Tibial nerve (tissue), 4 donors: ENCODE data around the gene AEN. TPM values are rescaled to one million over a fixed set of nuclear protein-coding genes. Genes with fewer than 3 reads are reported as not detected.

ENCODE experiments used
- DNase-seq, 2 donors: peaks; one replicate each; pipeline ENCODE4 v3.0.0-alpha.2; 2019; ENCODE audit warnings: low spot score in 2 of 2
- H3K27ac ChIP-seq, 4 donors: fragments of 200-600 bp; sonication (generic) in 3 of 4; one replicate each; pipeline ENCODE4 v1.5.1; 2017 to 2019; ENCODE audit warnings: mild to moderate bottlenecking in 1 of 4
- H3K27me3 ChIP-seq, 2 donors: fragments of 200-600 bp; sonication (generic) in 1 of 2; one replicate each; pipeline versions ENCODE4 v1.5.1 to v1.6.0; 2017 to 2019
- H3K36me3 ChIP-seq, 3 donors: fragments of 200-600 bp; sonication (generic); one replicate each; pipeline ENCODE4 v1.5.1; 2018 to 2019
- H3K4me1 ChIP-seq, 4 donors: fragments of 200-600 bp; sonication (generic) in 3 of 4; one replicate each; pipeline ENCODE4 v1.5.1; 2017 to 2019
- H3K4me3 ChIP-seq, 4 donors: fragments of 200-600 bp; sonication (generic) in 3 of 4; one replicate each; pipeline ENCODE4 v1.5.1; 2017 to 2019; ENCODE audit warnings: mild to moderate bottlenecking in 1 of 4, moderate library complexity in 1 of 4
- H3K9me3 ChIP-seq, 4 donors: fragments of 200-600 bp; sonication (generic) in 3 of 4; one replicate each; pipeline ENCODE4 v1.5.1; 2017 to 2019
- CTCF ChIP-seq, 5 experiments: fragments of 200-600 bp in 3 of 5; fragments of 450-650 bp in 2 of 5; sonication (generic) in 3 of 5; IDR thresholded peaks; one replicate each; pipeline ENCODE4 v1.5.1; 2016 to 2019; ENCODE audit warnings: antibody characterized with exemption in 5 of 5, mild to moderate bottlenecking in 3 of 5, moderate library complexity in 2 of 5
- EP300 ChIP-seq, 2 donors: sonication (generic); formaldehyde crosslinking; IDR thresholded peaks; one replicate each; pipeline ENCODE4 v1.6.1; 2017; ENCODE audit warnings: antibody characterized with exemption in 2 of 2, mild to moderate bottlenecking in 1 of 2
- POLR2A ChIP-seq, 2 donors: fragments of 450-650 bp; IDR thresholded peaks; one replicate each; pipeline ENCODE4 v1.6.1; 2017; ENCODE audit warnings: antibody characterized with exemption in 2 of 2, mild to moderate bottlenecking in 2 of 2, moderate library complexity in 2 of 2
- WGBS, 2 donors: methylation state at CpG; one replicate each; pipeline ENCODE4 v1.1.5; 2018; 5-methylcytosine and 5-hydroxymethylcytosine counted together
- total RNA-seq, 4 donors: library from RNA; depleted of rRNA; stranded (reverse); fragments of >200 nt; gene quantifications; one replicate each; pipeline ENCODE4 v1.1.0, GENCODE V29; 2016

Gene AEN
- total RNA-seq, 4 donors from 2014 or later = 10.1 to 17.8 (median 13.1) TPM

DNA sequence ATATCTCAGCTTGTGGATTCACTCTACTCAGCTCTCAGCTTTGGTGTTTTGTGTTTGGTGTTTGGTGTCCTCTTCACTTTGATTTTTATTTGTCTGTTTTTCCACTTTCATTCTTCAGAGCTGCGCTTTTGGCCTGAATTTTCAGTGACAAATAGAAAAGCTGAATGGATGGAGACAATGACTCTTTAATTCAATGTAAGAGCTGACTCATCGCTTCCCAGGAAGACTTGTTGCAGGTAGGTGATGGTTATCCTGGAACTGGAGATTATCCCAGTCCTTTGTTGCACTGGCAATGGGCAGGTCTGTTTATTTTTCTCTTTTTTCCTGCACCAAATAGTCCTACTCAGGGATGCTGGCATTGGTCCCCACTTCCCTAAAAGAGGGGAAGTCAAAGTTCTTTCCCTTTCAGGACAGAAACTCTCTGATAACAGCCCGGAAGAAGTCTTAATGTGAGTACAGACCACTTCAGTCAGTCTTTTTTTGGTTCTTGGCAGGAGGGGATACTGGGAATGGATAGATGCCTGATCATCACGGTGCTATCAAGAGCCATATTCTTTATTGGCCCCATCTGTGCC lies 12.4 kb upstream of the AEN start:
- Histone ChIP-seq H3K36me3 (no peaks in the 10 kb centered on the region), H3K27ac (no peak overlapping the region), H3K9me3 (no peaks in the 10 kb centered on the region), H3K27me3 (peaks cover 0 to 47% of the 10 kb centered on the region in 2 donors), H3K4me1 (peaks cover 0 to 22% (median 0%) of the 10 kb centered on the region in 4 donors), H3K4me3 (no peak overlapping the region)
- no peak for DNase-seq
- 76 to 80% methylated on average over 4 of the region's 4 CpGs for WGBS, 2 donors
- TF ChIP-seq POLR2A (IDR thresholded peaks at IDR 0.05) = no peak
- TF ChIP-seq EP300 (IDR thresholded peaks at IDR 0.05) = no peak
- no peak for TF ChIP-seq CTCF (IDR thresholded peaks at IDR 0.05)

- H3K4me3 ChIP-seq = no peak overlapping the region
- WGBS, 2 donors = 58 to 63% methylated on average over 4 of the region's 4 CpGs
- peaks cover 0 to 19% (median 0%) of the 10 kb centered on the region in 4 donors for H3K4me1 ChIP-seq
- no peak overlapping the region for H3K27ac ChIP-seq
- H3K27me3 ChIP-seq = peaks cover 0 to 39% of the 10 kb centered on the region in 2 donors
- no peaks in the 10 kb centered on the region for H3K36me3 ChIP-seq
- H3K9me3 ChIP-seq = no peaks in the 10 kb centered on the region
- TF ChIP-seq EP300 (IDR thresholded peaks at IDR 0.05) (no peak), POLR2A (IDR thresholded peaks at IDR 0.05) (no peak), CTCF (IDR thresholded peaks at IDR 0.05) (no peak)
- no peak for DNase-seq
Measured at GRCh38 chr15:88609344-88610090, 11.6 kb upstream of the AEN start.

DNA sequence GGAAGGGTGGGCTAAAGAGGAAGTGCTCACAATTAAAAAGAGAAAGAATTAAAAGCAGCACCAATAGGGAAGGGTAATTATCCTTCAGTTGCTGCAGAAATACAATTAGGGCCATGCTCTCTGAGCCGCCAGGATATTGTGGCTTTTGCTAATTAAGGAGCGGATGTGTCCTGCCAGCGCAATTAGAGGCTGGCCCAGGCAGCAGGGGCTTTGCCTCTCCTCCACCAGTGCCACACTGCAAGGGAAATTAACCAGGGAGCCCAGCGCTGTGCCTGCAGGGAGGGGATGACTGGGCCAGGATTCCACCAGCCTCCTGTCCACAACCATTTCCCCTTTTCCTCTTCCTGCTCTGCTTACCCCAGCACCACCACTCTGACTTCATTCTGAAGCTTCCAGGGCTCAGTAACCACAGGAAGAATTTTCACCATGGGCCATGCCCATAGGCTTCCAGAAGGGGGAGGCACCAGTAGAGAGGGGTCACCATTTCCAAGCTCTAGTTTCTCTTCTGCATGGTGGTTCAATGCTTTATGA lies 10.4 kb upstream of the AEN start:
- no peak overlapping the region for H3K4me3 ChIP-seq
- H3K9me3 ChIP-seq = no peaks in the 10 kb centered on the region
- no peaks in the 10 kb centered on the region for H3K36me3 ChIP-seq
- 35 to 43% methylated on average over 4 of the region's 4 CpGs for WGBS, 2 donors
- peaks cover 0 to 7% (median 0%) of the 10 kb centered on the region in 4 donors for H3K4me1 ChIP-seq
- H3K27ac ChIP-seq = no peak overlapping the region
- DNase-seq = no peak
- no peak for TF ChIP-seq CTCF (IDR thresholded peaks at IDR 0.05)
- TF ChIP-seq POLR2A (IDR thresholded peaks at IDR 0.05) = no peak
- no peak for TF ChIP-seq EP300 (IDR thresholded peaks at IDR 0.05)
- peaks cover 0 to 26% of the 10 kb centered on the region in 2 donors for H3K27me3 ChIP-seq

DNA sequence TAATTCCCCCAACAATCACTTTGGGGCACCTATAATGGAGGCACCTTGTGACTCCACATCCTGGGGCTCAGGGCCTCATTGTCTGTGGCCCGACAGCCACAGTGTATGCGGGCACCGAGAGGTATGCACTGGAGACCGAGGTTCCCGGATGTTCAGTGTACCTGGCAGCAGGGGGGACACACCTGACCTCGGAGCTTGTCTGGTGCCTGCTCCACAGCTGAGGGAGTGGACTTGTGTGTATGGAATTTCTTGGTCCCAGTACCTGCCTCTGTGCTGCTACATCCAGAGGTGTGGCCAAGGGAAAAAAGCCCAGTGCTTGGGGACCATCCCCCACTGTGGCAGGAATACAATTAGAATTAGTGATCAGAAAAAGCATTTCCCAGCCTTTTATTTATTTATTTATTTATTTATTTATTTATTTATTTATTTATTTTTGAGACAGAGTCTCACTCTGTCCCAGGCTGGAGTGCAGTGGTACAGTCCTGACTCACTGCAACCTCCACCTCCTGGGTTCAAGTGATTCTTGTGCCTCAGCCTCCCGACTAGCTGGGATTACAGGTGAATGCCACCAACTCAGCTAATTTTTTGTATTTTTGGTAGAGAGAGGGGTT lies 8.8 kb upstream of the AEN start:
- Histone ChIP-seq H3K4me1 (peaks cover 0 to 4% (median 0%) of the 10 kb centered on the region in 4 donors), H3K9me3 (no peaks in the 10 kb centered on the region), H3K4me3 (no peak overlapping the region), H3K36me3 (no peaks in the 10 kb centered on the region), H3K27ac (no peak overlapping the region), H3K27me3 (peaks cover 0 to 11% of the 10 kb centered on the region in 2 donors)
- 79 to 85% methylated on average over 7 of the region's 7 CpGs for whole genome bisulfite sequencing, 2 donors
- TF ChIP-seq EP300 (IDR thresholded peaks at IDR 0.05) (no peak), CTCF (IDR thresholded peaks at IDR 0.05) (no peak), POLR2A (IDR thresholded peaks at IDR 0.05) (no peak)
- no peak for DNase-seq
